HG02938 (cell line): ENCODE results near the gene MED13.
"Not testable (repeated sequence)": the region's sequence is repeated elsewhere in the genome, so short reads cannot be mapped to it uniquely, and the experiment has no call there.

Experiments
- ATAC-seq: cut with Tn5 transposase; IDR thresholded peaks from one replicate; pipeline ENCODE4 v1.9.1; 2021; ENCODE audit warnings: mild to moderate bottlenecking, moderate library complexity; ENCODE audit not compliant: unreplicated experiment

Gene MED13

DNA sequence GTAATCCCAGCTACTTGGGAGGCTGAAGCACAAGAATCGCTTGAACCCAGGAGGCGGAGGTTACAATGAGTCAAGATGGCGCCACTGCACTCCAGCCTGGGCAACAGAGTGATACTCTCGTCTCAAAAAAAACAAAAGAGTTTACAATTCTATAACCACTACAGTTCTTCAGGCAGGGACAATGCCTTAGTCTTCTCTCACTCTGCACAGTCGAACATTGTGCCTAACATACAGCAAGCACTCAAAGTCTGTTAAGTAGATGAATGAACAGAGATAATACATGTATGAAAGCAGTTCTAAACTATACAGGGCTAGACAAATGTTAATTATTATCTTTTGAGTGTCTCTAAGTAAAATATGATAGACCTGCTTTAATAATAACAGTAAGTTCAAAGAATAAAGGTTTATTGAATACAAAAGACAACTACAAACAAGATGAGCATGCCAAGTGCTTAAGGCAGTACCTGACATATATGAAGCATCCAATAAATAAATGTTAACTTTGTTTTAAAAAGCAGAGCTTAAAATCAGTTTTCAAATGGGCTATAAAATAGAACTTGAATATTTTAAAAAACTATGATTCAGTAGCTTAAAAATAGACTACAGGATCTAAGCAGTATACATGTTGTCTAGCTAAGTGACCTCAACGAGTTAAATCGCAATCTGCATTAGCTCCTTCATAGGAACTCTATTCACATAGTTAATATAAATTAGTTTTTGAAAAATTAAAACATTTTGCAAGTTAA, 156.6 kb downstream of the MED13 start:
- no peak for ATAC-seq

DNA sequence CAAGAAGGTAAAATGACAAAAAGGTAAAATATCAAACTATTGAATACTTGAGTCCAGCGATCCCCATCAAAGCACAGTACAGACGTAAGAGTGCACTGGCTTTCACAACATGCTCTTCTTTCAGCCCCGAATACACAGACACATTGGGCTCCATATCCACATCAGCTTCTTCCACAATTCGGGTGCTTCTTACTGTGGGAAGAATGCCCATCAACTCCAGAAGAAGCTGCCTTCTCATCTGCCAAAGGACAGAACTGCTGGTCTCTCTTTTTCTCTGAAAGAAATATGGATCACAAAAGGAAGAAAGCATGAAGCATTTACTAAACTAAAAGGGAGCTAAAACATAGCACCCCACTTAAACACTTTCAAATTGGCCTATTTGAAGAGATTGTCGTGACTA, 157.7 kb downstream of the MED13 start:
- ATAC-seq = no peak

DNA sequence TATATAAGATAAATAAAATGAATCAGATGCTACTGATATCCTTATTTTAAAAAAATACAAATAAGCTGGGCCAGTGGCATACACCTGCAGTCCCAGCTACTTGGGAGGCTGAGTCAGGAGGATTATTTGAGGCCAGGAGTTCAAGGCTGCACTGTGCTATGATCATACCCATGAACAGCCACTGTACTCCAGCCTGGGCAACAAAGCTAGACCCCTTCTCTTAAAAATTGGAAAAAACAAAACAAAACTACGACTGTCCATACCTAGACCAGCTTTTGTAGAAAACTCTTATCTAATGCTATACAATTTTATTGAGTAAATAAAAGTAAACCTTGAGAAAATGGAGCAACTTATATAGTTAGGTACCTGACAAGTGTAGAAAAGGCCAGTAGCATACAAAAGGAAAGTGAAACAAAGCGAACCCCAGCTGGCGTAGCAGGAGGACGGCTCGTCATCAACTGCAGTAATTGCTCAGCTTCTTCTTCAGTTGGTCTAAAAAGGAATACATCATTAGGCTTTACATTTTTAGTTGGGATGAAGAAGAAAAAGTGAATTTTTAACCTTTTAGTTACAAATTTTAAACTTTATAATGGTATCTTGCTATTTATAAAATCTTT, 160.9 kb downstream of the MED13 start:
- peak; percentile 88 for ATAC-seq

DNA sequence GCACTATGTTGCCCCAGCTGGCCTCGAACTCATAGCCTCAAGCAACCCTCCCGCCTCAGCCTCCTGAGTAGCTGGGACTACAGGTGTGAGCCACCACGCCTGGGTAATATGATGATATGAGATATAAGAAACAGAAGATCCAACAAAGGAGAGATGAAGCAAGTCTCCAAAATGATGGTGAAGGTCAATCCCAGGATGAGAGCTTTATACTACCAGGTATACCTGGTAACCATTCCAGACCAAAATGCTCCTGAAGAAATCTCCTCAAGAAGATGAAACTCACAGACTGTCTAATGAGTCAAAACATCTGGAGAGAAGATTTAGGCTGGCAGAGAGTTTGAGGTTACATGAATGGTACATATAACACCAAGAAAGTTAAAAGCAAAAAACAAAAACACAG, 161.8 kb downstream of the MED13 start:
- ATAC-seq = no peak

DNA sequence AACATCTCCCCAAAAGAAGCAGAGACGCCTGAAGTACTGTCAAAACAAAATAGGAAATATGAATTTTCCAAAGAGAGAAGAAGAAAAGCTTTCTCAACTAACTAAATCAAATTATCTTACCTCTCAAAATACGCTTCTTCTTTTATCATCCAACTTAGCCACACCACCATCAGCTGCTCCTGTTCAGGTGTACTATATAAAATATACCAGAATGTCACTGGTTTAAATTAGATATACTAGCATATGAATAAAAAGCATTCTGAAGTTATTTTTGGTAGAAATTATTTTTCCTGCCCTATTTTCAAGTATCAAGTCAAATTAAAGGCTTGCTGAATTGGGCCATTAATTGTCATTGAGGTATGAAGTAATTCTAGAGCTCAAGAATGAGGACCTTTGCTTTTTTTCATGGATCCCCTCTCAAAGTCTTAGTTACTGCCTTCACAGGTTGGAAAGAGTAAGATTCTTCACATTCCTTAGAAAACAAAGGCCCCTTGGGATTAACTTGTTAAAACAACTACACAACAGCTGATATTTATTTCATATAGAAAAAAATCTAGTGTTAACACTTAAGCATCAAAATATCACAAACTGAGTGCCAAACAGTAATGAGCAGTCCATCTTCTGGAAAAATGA, 167.4 kb downstream of the MED13 start:
- no peak for ATAC-seq

DNA sequence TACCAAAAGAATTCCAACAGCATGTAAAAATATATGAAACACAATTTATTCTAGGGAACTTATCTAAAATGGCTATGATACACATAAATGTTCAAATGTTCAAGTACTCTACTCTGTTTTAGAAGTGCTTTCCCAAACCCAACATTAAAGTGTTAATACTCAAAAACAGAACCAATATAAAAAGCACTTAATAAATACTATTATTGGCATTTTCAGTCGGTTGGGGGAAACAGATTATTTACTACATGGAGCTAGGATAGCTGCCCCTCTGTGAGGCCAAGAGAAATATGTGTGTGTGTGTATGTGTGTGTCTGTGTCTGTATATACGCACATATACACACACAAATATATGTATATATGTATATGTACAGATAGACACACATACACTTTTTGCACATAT, 169.7 kb downstream of the MED13 start:
- ATAC-seq = no peak

DNA sequence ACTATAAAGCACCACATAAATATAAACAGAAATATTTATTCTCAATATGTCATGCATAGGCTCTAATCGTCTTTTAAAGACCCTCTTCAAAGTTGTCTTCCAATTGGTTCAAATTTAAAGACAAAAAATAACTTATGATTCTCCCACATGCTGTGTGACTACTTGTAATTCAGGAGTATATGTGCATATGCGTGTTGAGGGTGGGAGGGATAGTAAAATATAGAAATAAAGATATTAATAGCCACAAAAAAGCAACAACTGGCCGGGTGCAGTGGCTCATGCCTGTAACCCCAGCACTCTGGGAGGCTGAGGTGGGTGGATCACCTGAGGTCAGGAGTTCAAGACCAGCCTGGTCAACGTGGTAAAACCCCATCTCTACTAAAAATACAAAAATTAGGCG, 170.8 kb downstream of the MED13 start:
- not testable (repeated sequence) for ATAC-seq
